Gastrocnemius medialis (tissue), 4 donors: ENCODE data around the gene UPF1.

Experiments
- CTCF ChIP-seq, 5 experiments: fragments of 450-650 bp in 3 of 5; fragments of 200-600 bp in 2 of 5; sonication (generic) in 2 of 5; IDR thresholded peaks in 4 of 5; conservative IDR thresholded peaks in 1 of 5; 1 replicate in 4 of 5; 2 replicates in 1 of 5; pipeline ENCODE4 v1.5.1; 2016 to 2019; ENCODE audit warnings: antibody characterized with exemption in 5 of 5, mild to moderate bottlenecking in 3 of 5, moderate library complexity in 3 of 5
- POLR2A ChIP-seq, 2 donors: fragments of 450-650 bp; IDR thresholded peaks; one replicate each; pipeline ENCODE4 v1.6.1; 2017; ENCODE audit warnings: antibody characterized with exemption in 2 of 2, mild to moderate bottlenecking in 2 of 2, moderate library complexity in 2 of 2

GRCh38 chr19:18790566-18791314, 41.0 kb upstream of the UPF1 start, which contains the start of gene COMP:
- TF ChIP-seq CTCF (IDR thresholded peaks at IDR 0.05 in 4 of 5, conservative IDR thresholded peaks at IDR 0.05 in 1 of 5) (no peak), POLR2A (IDR thresholded peaks at IDR 0.05) (no peak)
